ENCODE results near the gene LMO7. TPM values are rescaled to one million over a fixed set of nuclear protein-coding genes. Genes with fewer than 3 reads are reported as not detected.

The LMO7 gene
- total RNA-seq, 1 experiment from 2014 or later: 20.4 TPM

DNA sequence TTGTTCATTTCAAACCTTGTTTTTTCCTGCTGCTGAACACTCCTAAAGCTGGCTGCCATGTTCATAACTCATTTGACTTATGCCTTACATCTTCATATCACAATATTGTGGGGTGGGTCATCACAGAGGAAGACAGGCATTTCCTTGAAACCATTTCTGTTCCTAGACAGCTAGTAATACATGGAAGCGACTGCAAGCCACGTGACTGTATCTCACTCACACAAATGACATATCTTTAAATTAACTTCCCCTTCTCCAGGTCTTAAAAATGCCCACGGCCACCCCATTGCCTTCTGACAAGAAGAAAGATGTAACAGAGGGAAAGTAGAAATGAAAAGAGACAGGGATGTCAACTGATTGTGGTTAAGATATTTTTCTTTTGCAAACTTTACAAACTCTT lies 236.8 kb downstream of the LMO7 start:
- no peak overlapping the region for H3K27ac Mint-ChIP-seq
- H3K36me3 Mint-ChIP-seq (ENCODE audit: insufficient read depth in 1 of 3, low read depth in 3 of 3): no peaks in the 10 kb centered on the region; a peak in 1 of 7 replicates
- H3K4me2 ChIP-seq (ENCODE audit: insufficient read depth, insufficient read length, low read length): no peak overlapping the region
- no peak overlapping the region for H3K4ac ChIP-seq (ENCODE audit: low read depth, low read length)
- H4K91ac ChIP-seq (ENCODE audit: insufficient read length, low read depth, low read length): no peak overlapping the region
- H3K14ac ChIP-seq (ENCODE audit: insufficient read depth, low read length): no peak overlapping the region
- no peaks in the 10 kb centered on the region for H3K27me3 Mint-ChIP-seq (ENCODE audit: low read depth)
- no peak overlapping the region for H4K8ac ChIP-seq (replicated peaks; ENCODE audit: insufficient read length, low read depth, low read length)
- no peak overlapping the region for H2AK5ac ChIP-seq (ENCODE audit: insufficient read length, low read length)
- no CpG with 5 or more reads among the region's 3 CpGs for WGBS (ENCODE audit: extremely low coverage, insufficient read length, low lambda C conversion rate)
- H2BK5ac ChIP-seq (ENCODE audit: insufficient read length, low read length): no peak overlapping the region
- H3K23me2 ChIP-seq (ENCODE audit: insufficient read length, low read depth, low read length, poor library complexity, severe bottlenecking): no peaks in the 10 kb centered on the region
- TF ChIP-seq, protein P1, sequence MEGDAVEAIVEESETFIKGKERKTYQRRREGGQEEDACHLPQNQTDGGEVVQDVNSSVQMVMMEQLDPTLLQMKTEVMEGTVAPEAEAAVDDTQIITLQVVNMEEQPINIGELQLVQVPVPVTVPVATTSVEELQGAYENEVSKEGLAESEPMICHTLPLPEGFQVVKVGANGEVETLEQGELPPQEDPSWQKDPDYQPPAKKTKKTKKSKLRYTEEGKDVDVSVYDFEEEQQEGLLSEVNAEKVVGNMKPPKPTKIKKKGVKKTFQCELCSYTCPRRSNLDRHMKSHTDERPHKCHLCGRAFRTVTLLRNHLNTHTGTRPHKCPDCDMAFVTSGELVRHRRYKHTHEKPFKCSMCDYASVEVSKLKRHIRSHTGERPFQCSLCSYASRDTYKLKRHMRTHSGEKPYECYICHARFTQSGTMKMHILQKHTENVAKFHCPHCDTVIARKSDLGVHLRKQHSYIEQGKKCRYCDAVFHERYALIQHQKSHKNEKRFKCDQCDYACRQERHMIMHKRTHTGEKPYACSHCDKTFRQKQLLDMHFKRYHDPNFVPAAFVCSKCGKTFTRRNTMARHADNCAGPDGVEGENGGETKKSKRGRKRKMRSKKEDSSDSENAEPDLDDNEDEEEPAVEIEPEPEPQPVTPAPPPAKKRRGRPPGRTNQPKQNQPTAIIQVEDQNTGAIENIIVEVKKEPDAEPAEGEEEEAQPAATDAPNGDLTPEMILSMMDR (conservative IDR thresholded peaks at IDR 0.05): no peak
- H3K4me1 ChIP-seq (ENCODE audit: insufficient read depth, low read length): peaks cover 11% of the 10 kb centered on the region; the same call in 1 of the 2 replicates
- H3K79me2 ChIP-seq (ENCODE audit: insufficient read depth, low read length): no peaks in the 10 kb centered on the region
- no peaks in the 10 kb centered on the region; a peak in 1 of 5 replicates for H3K9me3 Mint-ChIP-seq
- H2BK15ac ChIP-seq (ENCODE audit: low read depth, low read length): no peak overlapping the region
- H4K20me1 ChIP-seq (ENCODE audit: control insufficient read depth, insufficient read depth, insufficient read length): no peaks in the 10 kb centered on the region
- peaks cover 45 to 46% of the 10 kb centered on the region in 2 experiments for H3K4me1 Mint-ChIP-seq
- H3K27ac ChIP-seq (ENCODE audit: insufficient read length, low read depth, low read length): no peak overlapping the region
- no peak overlapping the region for H3K23ac ChIP-seq (ENCODE audit: insufficient read length, low read depth, low read length)
- no peaks in the 10 kb centered on the region for H3K27me3 ChIP-seq (ENCODE audit: insufficient read depth, low read length)
- no peak overlapping the region for H2BK120ac ChIP-seq (ENCODE audit: low read depth, low read length, poor library complexity, severe bottlenecking)
- no peak overlapping the region for H3K4me3 Mint-ChIP-seq
- H2BK12ac ChIP-seq (ENCODE audit: insufficient read length, low read depth, low read length): no peak overlapping the region
- no peaks in the 10 kb centered on the region for H3K9me3 ChIP-seq (ENCODE audit: control insufficient read depth, low read depth, low read length)
- no peak overlapping the region for H4K5ac ChIP-seq (ENCODE audit: insufficient read length, low read depth, low read length)
- H3K18ac ChIP-seq (ENCODE audit: insufficient read length, low read depth, low read length): no peak overlapping the region
- H3T11ph ChIP-seq (ENCODE audit: low read length): no peak overlapping the region
- H3K79me1 ChIP-seq (ENCODE audit: insufficient read depth, low read depth, low read length, poor library complexity, severe bottlenecking): no peaks in the 10 kb centered on the region
- H2AFZ ChIP-seq (ENCODE audit: low read length): no peak overlapping the region
- no peak overlapping the region for H3K56ac ChIP-seq (ENCODE audit: insufficient read length, low read depth, low read length)
- no peak for DNase-seq
- H2BK20ac ChIP-seq (ENCODE audit: low read depth, low read length, poor library complexity, severe bottlenecking): no peak overlapping the region
- H3K9ac ChIP-seq (ENCODE audit: extremely low read depth, insufficient read length, low read length): no peak overlapping the region
